ENCODE results near the gene ARSB. TPM values are rescaled to one million over a fixed set of nuclear protein-coding genes. Genes with fewer than 3 reads are reported as not detected.

ARSB gene
- total and polyA plus RNA-seq, 12 donors = 1.9 to 24.5 (median 14.5) TPM

- H3K27me3 ChIP-seq = no peaks in the 10 kb centered on the region
- TF ChIP-seq CTCF (IDR thresholded peaks at IDR 0.05) = no peak
- no peak for TF ChIP-seq POLR2A (IDR thresholded peaks at IDR 0.05)
- 70 to 84% (median 78%) methylated on average over 4 of the region's 4 CpGs for WGBS, 4 donors
Observed at GRCh38 chr5:78738693-78739300, 246.3 kb downstream of the ARSB start.

GRCh38 chr5:78738104-78738503 lies 247.0 kb downstream of the ARSB start:
- H3K27me3 ChIP-seq = no peaks in the 10 kb centered on the region
- intact Hi-C loops (cut with DNase I) = no loop called here
- H3K4me1 ChIP-seq (replicated peaks in 1 of 2) = no peaks in the 10 kb centered on the region
- no peak overlapping the region for H3K27ac ChIP-seq
- DNase-seq = no peak
- H3K9me3 ChIP-seq (replicated peaks in 1 of 3) = no peaks in the 10 kb centered on the region
- no peaks in the 10 kb centered on the region for H3K36me3 ChIP-seq (replicated peaks in 1 of 2)
- TF ChIP-seq POLR2A (IDR thresholded peaks at IDR 0.05) = no peak
- no peak for TF ChIP-seq CTCF (IDR thresholded peaks at IDR 0.05)
- 95 to 99% (median 98%) methylated on average over 3 of the region's 3 CpGs for WGBS, 4 donors
- no peak overlapping the region for H3K4me3 ChIP-seq

More at GRCh38 chr5:78738693-78739300, 246.3 kb downstream of the ARSB start:
- Histone ChIP-seq H3K27ac (no peak overlapping the region), H3K36me3 (replicated peaks in 1 of 2) (no peaks in the 10 kb centered on the region), H3K4me1 (replicated peaks in 1 of 2) (no peaks in the 10 kb centered on the region), H3K4me3 (no peak overlapping the region), H3K9me3 (replicated peaks in 1 of 3) (no peaks in the 10 kb centered on the region)
- DNase-seq = no peak
- intact Hi-C loops (cut with DNase I) = no loop called here

- H3K27ac ChIP-seq = no peak overlapping the region
- no peaks in the 10 kb centered on the region for H3K4me1 ChIP-seq (replicated peaks in 1 of 2)
- WGBS, 4 donors = 93 to 95% (median 94%) methylated on average over 4 of the region's 4 CpGs
- DNase-seq = no peak
- H3K9me3 ChIP-seq (replicated peaks in 1 of 3) = no peaks in the 10 kb centered on the region
- H3K36me3 ChIP-seq (replicated peaks in 1 of 2) = no peaks in the 10 kb centered on the region
- H3K27me3 ChIP-seq = no peaks in the 10 kb centered on the region
- TF ChIP-seq POLR2A (IDR thresholded peaks at IDR 0.05) (no peak), CTCF (IDR thresholded peaks at IDR 0.05) (no peak)
- H3K4me3 ChIP-seq = no peak overlapping the region
- intact Hi-C loops (cut with DNase I) = no loop called here
Observed at GRCh38 chr5:78735834-78736463, 249.2 kb downstream of the ARSB start.

- no peak for DNase-seq
- intact Hi-C loops (cut with DNase I) = no loop called here
- Histone ChIP-seq H3K36me3 (replicated peaks in 1 of 2) (no peaks in the 10 kb centered on the region), H3K27ac (no peak overlapping the region), H3K4me3 (no peak overlapping the region), H3K27me3 (no peaks in the 10 kb centered on the region), H3K4me1 (replicated peaks in 1 of 2) (no peaks in the 10 kb centered on the region), H3K9me3 (replicated peaks in 1 of 3) (no peaks in the 10 kb centered on the region)
- WGBS, 4 donors = 89 to 93% (median 91%) methylated on average over 2 of the region's 2 CpGs
- TF ChIP-seq POLR2A (IDR thresholded peaks at IDR 0.05) = no peak
- no peak for TF ChIP-seq CTCF (IDR thresholded peaks at IDR 0.05)
Observed at GRCh38 chr5:78734950-78735349, 250.2 kb downstream of the ARSB start.
